K562 (cell line): ENCODE results near the gene SLC4A5. TPM values are rescaled to one million over a fixed set of nuclear protein-coding genes. Genes with fewer than 3 reads are reported as not detected.

Experiments used
- BCOR ChIP-seq: fragments of 450-650 bp; IDR thresholded peaks from 2 replicates; pipeline ENCODE4 v1.6.1; 2016
- CBFA2T2 ChIP-seq: fragments of 450-650 bp; conservative IDR thresholded peaks from 2 replicates; pipeline ENCODE4 v1.6.1; 2017; ENCODE audit warnings: mild to moderate bottlenecking
- CBX3 ChIP-seq, 2 experiments: IDR thresholded peaks; 1 replicate in 1 of 2; 2 replicates in 1 of 2; pipeline ENCODE4 v1.6.1; 2012; ENCODE audit warnings: inconsistent platforms in 2 of 2, low read length in 2 of 2, borderline replicate concordance in 1 of 2, control low read depth in 1 of 2
- CXXC5 ChIP-seq: fragments of 250-450 bp; sonication (Bioruptor Pico); IDR thresholded peaks from 2 replicates; pipeline ENCODE4 v1.8.0; 2022; ENCODE audit warnings: inconsistent platforms, mild to moderate bottlenecking, moderate library complexity
- DDX20 ChIP-seq: fragments of 450-650 bp; IDR thresholded peaks from 2 replicates; pipeline ENCODE4 v1.6.1; 2016; ENCODE audit warnings: missing genetic modification characterization, low read depth, mild to moderate bottlenecking, missing compliant biosample characterization, moderate library complexity
- ELF1 ChIP-seq: fragments of 200-800 bp; sonication (Bioruptor generic); IDR thresholded peaks from 2 replicates; pipeline ENCODE4 v1.6.1; 2016; ENCODE audit warnings: missing genetic modification characterization, missing compliant biosample characterization
- GATAD2B ChIP-seq: fragments of 450-650 bp; IDR thresholded peaks from 2 replicates; pipeline ENCODE4 v1.6.1; 2017; ENCODE audit warnings: mild to moderate bottlenecking, borderline replicate concordance
- HNRNPUL1 ChIP-seq: fragments of 200-400 bp; formaldehyde crosslinking; IDR thresholded peaks from 2 replicates; pipeline ENCODE4 v1.6.1; 2017; ENCODE audit warnings: low read length
- IFI16 ChIP-seq: fragments of 250-450 bp; sonication (Bioruptor Pico); IDR thresholded peaks from 2 replicates; pipeline ENCODE4 v2.1.2; 2022; ENCODE audit warnings: mild to moderate bottlenecking, inconsistent platforms
- KAT7 ChIP-seq: sonication (generic); formaldehyde crosslinking; IDR thresholded peaks from 2 replicates; pipeline ENCODE4 v1.8.0; 2022; ENCODE audit warnings: missing genetic modification reagents, mild to moderate bottlenecking, borderline replicate concordance
- PREB ChIP-seq: sonication (generic); formaldehyde crosslinking; IDR thresholded peaks from 2 replicates; pipeline ENCODE4 v1.8.1; 2023; ENCODE audit warnings: mild to moderate bottlenecking, missing genetic modification reagents
- RAD51 ChIP-seq: fragments of 450-650 bp; IDR thresholded peaks from 2 replicates; pipeline ENCODE4 v1.7.1; 2016; ENCODE audit warnings: low read depth, mild to moderate bottlenecking, borderline replicate concordance
- SPI1 ChIP-seq: IDR thresholded peaks from 2 replicates; pipeline ENCODE4 v1.6.1; 2011; ENCODE audit warnings: low read depth, low read length, control low read depth, borderline replicate concordance
- SUPT5H ChIP-seq: fragments of 450-650 bp; IDR thresholded peaks from 2 replicates; pipeline ENCODE4 v1.6.1; 2016
- TFAM ChIP-seq: fragments of 250-450 bp; sonication (Bioruptor Pico); conservative IDR thresholded peaks from 2 replicates; pipeline ENCODE4 v1.5.0; 2021; ENCODE audit warnings: mild to moderate bottlenecking, moderate library complexity
- TOE1 ChIP-seq, 2 experiments: fragments of 450-650 bp in 1 of 2; sonication (generic) in 1 of 2; formaldehyde crosslinking in 1 of 2; IDR thresholded peaks; 2 replicates each; pipeline versions ENCODE4 v1.7.1 to v1.8.0; 2016 to 2022; ENCODE audit warnings: borderline replicate concordance in 2 of 2, mild to moderate bottlenecking in 2 of 2, antibody characterized with exemption in 1 of 2, inconsistent platforms in 1 of 2, low read depth in 1 of 2, missing genetic modification reagents in 1 of 2, moderate library complexity in 1 of 2
- ZNF133 ChIP-seq: fragments of 250-450 bp; sonication (Bioruptor Pico); IDR thresholded peaks from 2 replicates; pipeline ENCODE4 v1.4.0; 2020; ENCODE audit warnings: mild to moderate bottlenecking
- ZNF140 ChIP-seq: fragments of 250-450 bp; sonication (Bioruptor Pico); IDR thresholded peaks from 2 replicates; pipeline ENCODE4 v1.8.0; 2021; ENCODE audit warnings: moderate library complexity, mild to moderate bottlenecking, inconsistent platforms
- ZNF217 ChIP-seq: sonication (generic); formaldehyde crosslinking; IDR thresholded peaks from 2 replicates; pipeline ENCODE4 v1.8.0; 2022; ENCODE audit warnings: mild to moderate bottlenecking, missing genetic modification reagents
- ZNF280A ChIP-seq: fragments of 450-650 bp; IDR thresholded peaks from 2 replicates; pipeline ENCODE4 v1.6.1; 2018; ENCODE audit warnings: mild to moderate bottlenecking, low read depth; ENCODE audit not compliant: partially characterized antibody
- ZNF696 ChIP-seq: fragments of 250-450 bp; sonication (Bioruptor Pico); conservative IDR thresholded peaks from 2 replicates; pipeline ENCODE4 v1.4.0; 2020; ENCODE audit warnings: mild to moderate bottlenecking, moderate library complexity
- ZNF75A ChIP-seq: fragments of 450-650 bp; formaldehyde crosslinking; IDR thresholded peaks from 2 replicates; pipeline ENCODE4 v1.4.0; 2020; ENCODE audit warnings: mild to moderate bottlenecking
- polyA plus RNA-seq, 8 experiments: library from polyadenylated mRNA; depleted of rRNA in 4 of 8; stranded (reverse) in 5 of 8; unstranded in 3 of 8; fragments of >200 nt; fragmentation: Nextera tagmentation in 2 of 8; fragmentation: Illumina TruSeq in 1 of 8; extraction: Ambion mirVana in 2 of 8; extraction: Trizol in 1 of 8; gene quantifications; 2 replicates each; pipeline versions ENCODE4 v1.2.1 to v1.2.3, GENCODE V29; 2011 to 2014; ENCODE audit warnings: inconsistent platforms in 1 of 8, missing spikeins in 1 of 8
- total RNA-seq, 7 experiments: library from RNA; depleted of rRNA in 6 of 7; stranded (reverse); fragments of >200 nt in 6 of 7; fragmentation: Illumina TruSeq in 2 of 7; extraction: Trizol in 2 of 7; gene quantifications; 2 replicates each; pipeline versions ENCODE4 v1.2.1 to v1.2.3, GENCODE V29; 2011 to 2021; ENCODE audit warnings: low replicate concordance in 1 of 7

Gene SLC4A5
- total and polyA plus RNA-seq, 9 of the 15 experiments (the other 6 are each of a cell fraction or from before 2014, with no cell fraction given), result 0.03 to 0.77 (median 0.14) TPM; not detected in 1

GRCh38 chr2:74197049-74197448 is 146.2 kb downstream of the SLC4A5 start (continued):
- no peak for TF ChIP-seq ZNF280A
- TF ChIP-seq CBX3 (IDR thresholded peaks at IDR 0.05; ENCODE audit: borderline replicate concordance in 1 of 2, low read length in 2 of 2), result no peak
- no peak for TF ChIP-seq TFAM (CRISPR knock-in tag)
- 0 out of 2 replicates have a peak, but pooled peaks have one; percentile 27 for TF ChIP-seq BCOR
- TF ChIP-seq ZNF75A (CRISPR knock-in tag), result no peak
- no peak for TF ChIP-seq SUPT5H
- TF ChIP-seq DDX20 (tag), result no peak
- TF ChIP-seq IFI16, result no peak
- TF ChIP-seq KAT7 (CRISPR knock-in tag), result no peak
- no peak for TF ChIP-seq HNRNPUL1
- no peak for TF ChIP-seq PREB
- TF ChIP-seq CBFA2T2, result peak; percentile 68
- no peak for TF ChIP-seq ZNF140
- TF ChIP-seq GATAD2B, result no peak
- peak; percentile 95 for TF ChIP-seq RAD51
- TF ChIP-seq ZNF217 (CRISPR knock-in tag), result no peak
- no peak for TF ChIP-seq ZNF696 (CRISPR knock-in tag)
- no peak for TF ChIP-seq SPI1
- peak; percentile 96 for TF ChIP-seq TOE1 (IDR thresholded peaks at IDR 0.05; ENCODE audit: borderline replicate concordance)
- TF ChIP-seq TOE1 (CRISPR knock-in tag; IDR thresholded peaks at IDR 0.05; ENCODE audit: borderline replicate concordance, low read depth), result no peak
- TF ChIP-seq ZNF133 (CRISPR knock-in tag), result no peak
- no peak for TF ChIP-seq ELF1 (tag)
- no peak for TF ChIP-seq CXXC5 (CRISPR knock-in tag)
